Loucy (cell line): ENCODE measurements around the gene NPBWR2.
A peak's percentile ranks its signal among the peaks of the same experiment; 100 is the strongest.

Experiments used
- H2AFZ ChIP-seq: fragments of 200-600 bp; sonication (generic); 2 replicates; pipeline ENCODE4 v1.6.0; 2016; ENCODE audit warnings: antibody characterized with exemption, mild to moderate bottlenecking, low read length, moderate library complexity
- H3F3A ChIP-seq: fragments of 200-600 bp; 2 replicates; pipeline ENCODE4 v1.6.0; 2016; ENCODE audit warnings: antibody characterized with exemption, low read depth, mild to moderate bottlenecking
- H3K27me3 ChIP-seq: fragments of 200-600 bp; sonication (generic); 2 replicates; pipeline ENCODE4 v1.6.1; 2014; ENCODE audit warnings: low read length, mild to moderate bottlenecking; ENCODE audit not compliant: insufficient read depth, poor library complexity, severe bottlenecking
- H3K36me3 ChIP-seq: fragments of 200-600 bp; sonication (generic); 2 replicates; pipeline ENCODE4 v1.6.1; 2016; ENCODE audit warnings: low read length; ENCODE audit not compliant: insufficient read depth
- H3K4me1 ChIP-seq: fragments of 200-600 bp; sonication (generic); 2 replicates; pipeline ENCODE4 v1.5.1; 2014; ENCODE audit warnings: low read length, mild to moderate bottlenecking; ENCODE audit not compliant: insufficient read depth, poor library complexity, severe bottlenecking
- H3K4me2 ChIP-seq: fragments of 200-600 bp; sonication (generic); 2 replicates; pipeline ENCODE4 v1.6.0; 2014; ENCODE audit warnings: antibody characterized with exemption, low read length, low read depth, mild to moderate bottlenecking; ENCODE audit not compliant: poor library complexity, severe bottlenecking
- H3K4me3 ChIP-seq: fragments of 200-600 bp; sonication (generic); 2 replicates; pipeline ENCODE4 v1.5.1; 2014; ENCODE audit warnings: low read length, mild to moderate bottlenecking, mixed read lengths; ENCODE audit not compliant: poor library complexity, severe bottlenecking
- H3K79me2 ChIP-seq: fragments of 200-600 bp; sonication (generic); 2 replicates; pipeline ENCODE4 v1.6.1; 2014; ENCODE audit warnings: low read length; ENCODE audit not compliant: insufficient read depth
- H3K9ac ChIP-seq: fragments of 200-600 bp; sonication (generic); 2 replicates; pipeline ENCODE4 v1.6.0; 2014; ENCODE audit warnings: mild to moderate bottlenecking, low read depth, low read length, moderate library complexity; ENCODE audit not compliant: poor library complexity, severe bottlenecking
- H3K9me2 ChIP-seq: fragments of 200-600 bp; sonication (generic); replicated peaks from 2 replicates; pipeline ENCODE4 v1.6.1; 2016; ENCODE audit warnings: low read depth, low read length, mixed read lengths
- H3K9me3 ChIP-seq: fragments of 200-600 bp; sonication (generic); 2 replicates; pipeline ENCODE4 v1.6.1; 2014; ENCODE audit warnings: mild to moderate bottlenecking, antibody characterized with exemption, low read length, low read depth; ENCODE audit not compliant: insufficient read depth
- H4K20me1 ChIP-seq: fragments of 200-600 bp; sonication (generic); 2 replicates; pipeline ENCODE4 v1.6.0; 2014; ENCODE audit warnings: antibody characterized with exemption, low read length, mild to moderate bottlenecking; ENCODE audit not compliant: insufficient read depth, poor library complexity, severe bottlenecking
- CTCF ChIP-seq: fragments of 200-600 bp; sonication (generic); conservative IDR thresholded peaks from 2 replicates; pipeline ENCODE4 v1.5.1; 2014; ENCODE audit warnings: mild to moderate bottlenecking, antibody characterized with exemption, low read length
- EZH2phosphoT487 ChIP-seq: fragments of 200-600 bp; IDR thresholded peaks from 2 replicates; pipeline ENCODE4 v1.6.1; 2018; ENCODE audit warnings: antibody characterized with exemption, mild to moderate bottlenecking, moderate library complexity, borderline replicate concordance

NPBWR2 gene

GRCh38 chr20:64084685-64085152 is 22.6 kb downstream of the NPBWR2 start:
- H4K20me1 ChIP-seq = no peaks in the 10 kb centered on the region
- H2AFZ ChIP-seq = no peak overlapping the region
- no peaks in the 10 kb centered on the region for H3K79me2 ChIP-seq
- no peak overlapping the region for H3K9ac ChIP-seq
- H3F3A ChIP-seq = peaks cover 20% of the 10 kb centered on the region
- no peaks in the 10 kb centered on the region for H3K9me2 ChIP-seq
- H3K27me3 ChIP-seq = no peaks in the 10 kb centered on the region
- H3K4me3 ChIP-seq = no peak overlapping the region
- H3K36me3 ChIP-seq = no peaks in the 10 kb centered on the region
- H3K4me2 ChIP-seq = no peak overlapping the region
- TF ChIP-seq EZH2phosphoT487 (no peak), CTCF (no peak)
- H3K4me1 ChIP-seq = peaks cover 18% of the 10 kb centered on the region
- H3K9me3 ChIP-seq = no peaks in the 10 kb centered on the region

- Histone ChIP-seq H3K4me3 (peak within 1 kb of the TSS; percentile 70), H3K27me3 (no peaks in the 10 kb centered on the region), H3K36me3 (no peaks in the 10 kb centered on the region), H3K9ac (peak within 1 kb of the TSS; percentile 61), H3K79me2 (no peaks in the 10 kb centered on the region), H3K4me1 (peaks cover 21% of the 10 kb centered on the region), H3F3A (peaks cover 20% of the 10 kb centered on the region), H3K4me2 (peak within 1 kb of the TSS; percentile 90), H3K9me3 (no peaks in the 10 kb centered on the region), H2AFZ (peak within 1 kb of the TSS; percentile 89), H4K20me1 (no peaks in the 10 kb centered on the region), H3K9me2 (no peaks in the 10 kb centered on the region)
- TF ChIP-seq CTCF = no peak; the same call in 1 of the 2 replicates
- no peak for TF ChIP-seq EZH2phosphoT487
Observed at GRCh38 chr20:64083804-64084684, 23.3 kb downstream of the NPBWR2 start, which contains the start of gene LKAAEAR1. TSS of gene LKAAEAR1 (minus strand) at chr20:64084398. CDS start at chr20:64084219, 179 bp downstream.

- peak overlapping the region; percentile 89 for H2AFZ ChIP-seq
- H3K9me3 ChIP-seq = no peaks in the 10 kb centered on the region
- H3K27me3 ChIP-seq = no peaks in the 10 kb centered on the region
- no peaks in the 10 kb centered on the region for H3K79me2 ChIP-seq
- H4K20me1 ChIP-seq = no peaks in the 10 kb centered on the region
- H3K36me3 ChIP-seq = no peaks in the 10 kb centered on the region
- peak overlapping the region; percentile 61 for H3K9ac ChIP-seq
- H3K4me2 ChIP-seq = peak overlapping the region; percentile 90
- peaks cover 20% of the 10 kb centered on the region for H3F3A ChIP-seq
- peaks cover 28% of the 10 kb centered on the region for H3K4me1 ChIP-seq
- no peaks in the 10 kb centered on the region for H3K9me2 ChIP-seq
- peak; percentile 59 for TF ChIP-seq CTCF
- TF ChIP-seq EZH2phosphoT487 = no peak
- H3K4me3 ChIP-seq = peak overlapping the region; percentile 70
Observed at GRCh38 chr20:64083378-64083803, 24.0 kb downstream of the NPBWR2 start.
